ENCODE data around the gene CALML3.

DNA sequence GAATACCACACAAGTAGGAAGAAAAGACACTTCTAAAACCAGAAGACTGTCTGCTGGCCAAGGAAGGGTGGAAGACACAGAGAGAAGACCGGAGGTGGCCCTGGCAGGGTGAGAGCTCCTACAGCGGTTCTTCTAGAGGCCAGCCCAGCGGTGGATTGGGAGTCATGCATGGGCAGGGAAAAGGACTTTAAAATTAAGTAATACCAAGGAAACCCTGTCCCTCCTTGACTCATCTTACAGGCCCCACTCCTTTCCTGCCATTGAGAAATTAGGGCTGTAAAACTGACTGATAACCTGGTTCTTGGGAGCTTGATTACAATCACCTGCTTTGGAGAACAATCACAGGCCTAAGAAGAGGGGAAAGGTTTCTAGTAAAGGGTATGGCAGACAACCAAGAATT is 16.1 kb downstream of the CALML3 start:
- TF ChIP-seq ZMYM4 (CRISPR knock-in tag; IDR thresholded peaks at IDR 0.05), result no peak
- TF ChIP-seq, protein P1, sequence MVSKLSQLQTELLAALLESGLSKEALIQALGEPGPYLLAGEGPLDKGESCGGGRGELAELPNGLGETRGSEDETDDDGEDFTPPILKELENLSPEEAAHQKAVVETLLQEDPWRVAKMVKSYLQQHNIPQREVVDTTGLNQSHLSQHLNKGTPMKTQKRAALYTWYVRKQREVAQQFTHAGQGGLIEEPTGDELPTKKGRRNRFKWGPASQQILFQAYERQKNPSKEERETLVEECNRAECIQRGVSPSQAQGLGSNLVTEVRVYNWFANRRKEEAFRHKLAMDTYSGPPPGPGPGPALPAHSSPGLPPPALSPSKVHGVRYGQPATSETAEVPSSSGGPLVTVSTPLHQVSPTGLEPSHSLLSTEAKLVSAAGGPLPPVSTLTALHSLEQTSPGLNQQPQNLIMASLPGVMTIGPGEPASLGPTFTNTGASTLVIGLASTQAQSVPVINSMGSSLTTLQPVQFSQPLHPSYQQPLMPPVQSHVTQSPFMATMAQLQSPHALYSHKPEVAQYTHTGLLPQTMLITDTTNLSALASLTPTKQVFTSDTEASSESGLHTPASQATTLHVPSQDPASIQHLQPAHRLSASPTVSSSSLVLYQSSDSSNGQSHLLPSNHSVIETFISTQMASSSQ (IDR thresholded peaks at IDR 0.05; ENCODE audit: low read depth), result no peak
- TF ChIP-seq, protein P1 (CRISPR knock-in tag; IDR thresholded peaks at IDR 0.05; ENCODE audit: borderline replicate concordance), result no peak
- TF ChIP-seq ARNT2 (CRISPR knock-in tag; IDR thresholded peaks at IDR 0.05; ENCODE audit: low read depth), result no peak

Measured in HepG2 (cell line).